Ovary (tissue), 9 donors: ENCODE results near the gene ARHGAP8. TPM values are rescaled to one million over a fixed set of nuclear protein-coding genes. Genes with fewer than 3 reads are reported as not detected.

Experiments
- DNase-seq, 5 donors: peaks; one replicate each; pipeline ENCODE4 v3.0.0-alpha.2; 2019 to 2020
- H3K27ac ChIP-seq, 2 donors: fragments of 200-600 bp; one replicate each; pipeline versions ENCODE4 v1.5.1 to v1.8.0; 2019 to 2022
- H3K27me3 ChIP-seq: fragments of 200-600 bp; one replicate; pipeline ENCODE4 v1.8.0; 2022
- H3K36me3 ChIP-seq: fragments of 200-600 bp; sonication (generic); one replicate; pipeline ENCODE4 v1.5.1; 2019
- H3K4me1 ChIP-seq: one replicate; pipeline ENCODE4 v1.8.1; 2013; ENCODE audit warnings: mild to moderate bottlenecking, moderate library complexity; ENCODE audit not compliant: insufficient read depth
- H3K4me3 ChIP-seq: fragments of 200-600 bp; sonication (generic); one replicate; pipeline ENCODE4 v1.5.1; 2017
- H3K9me3 ChIP-seq, 2 donors: fragments of 200-600 bp in 1 of 2; sonication (generic) in 1 of 2; one replicate each; pipeline versions ENCODE4 v1.5.1 to v1.8.1; 2013 to 2019; ENCODE audit warnings: mild to moderate bottlenecking in 1 of 2, moderate library complexity in 1 of 2
- CTCF ChIP-seq, 3 donors: fragments of 450-650 bp in 2 of 3; fragments of 200-600 bp in 1 of 3; IDR thresholded peaks; one replicate each; pipeline versions ENCODE4 v1.5.1 to v1.8.0; 2016 to 2022; ENCODE audit warnings: antibody characterized with exemption in 3 of 3, mild to moderate bottlenecking in 1 of 3
- EP300 ChIP-seq: sonication (generic); formaldehyde crosslinking; IDR thresholded peaks from one replicate; pipeline ENCODE4 v1.6.1; 2017; ENCODE audit warnings: antibody characterized with exemption
- POLR2A ChIP-seq: fragments of 450-650 bp; IDR thresholded peaks from one replicate; pipeline ENCODE4 v1.6.1; 2017; ENCODE audit warnings: antibody characterized with exemption, mild to moderate bottlenecking, moderate library complexity
- WGBS, 3 donors: extraction: QIAGEN DNeasy Blood & Tissue Kit in 1 of 3; methylation state at CpG; one replicate each; pipeline versions ENCODE4 v1.1.5 to v1.1.7; 2013 to 2017; 5-methylcytosine and 5-hydroxymethylcytosine counted together
- intact Hi-C, 4 donors: fragments of 100-400 bp; cut with DNase I; formaldehyde crosslinking; loops; one replicate each; pipeline versions ENCODE4 v1.11.0 to v1.15.1; 2022 to 2023
- polyA plus RNA-seq, 2 donors: library from polyadenylated mRNA; stranded (reverse); fragments of 200-250 nt in 1 of 2; fragments of 350-450 nt in 1 of 2; fragmentation: Illumina TruSeq in 1 of 2; extraction: RNeasy Lipid Tissue Mini Kit (QIAGEN cat#74804) in 1 of 2; gene quantifications; one replicate each; pipeline ENCODE4 v1.2.3, GENCODE V29; 2013 to 2014
- total RNA-seq, 7 donors: library from RNA; depleted of rRNA in 2 of 7; stranded (reverse); fragments of >200 nt in 2 of 7; fragmentation: NEBNext Ultra II Directional in 3 of 7; extraction: Animal tissue kit (Norgen Biotek cat#: 25700) in 3 of 7; gene quantifications; one replicate each; pipeline versions ENCODE4 v1.1.0 to v1.2.4, GENCODE V29; 2016 to 2023
- donor health status: DM: no; HTN: no; CAD: no; lungs with moderate emphysema.
- donor health status: DM: no; HTN: no; CAD: no.
- donor health status: Bipolar disorder and iron deficiency.
- donor health status: DM: yes; HTN: yes; CAD: no.
- donor health status: DM: no; HTN: no; CAD: no.
- donor health status: DM: yes; HTN: yes; CAD: no.

ARHGAP8 gene
- total and polyA plus RNA-seq, 9 donors: 0.45 to 23.8 (median 2.1) TPM

GRCh38 chr22:44710474-44711240 is 41.7 kb upstream of the ARHGAP8 start:
- Histone ChIP-seq H3K27ac (no peak overlapping the region), H3K9me3 (no peaks in the 10 kb centered on the region), H3K4me1 (peaks cover 1% of the 10 kb centered on the region), H3K27me3 (no peaks in the 10 kb centered on the region), H3K4me3 (no peak overlapping the region), H3K36me3 (no peaks in the 10 kb centered on the region)
- DNase-seq: no peak
- 75 to 86% (median 75%) methylated on average over 23 of the region's 23 CpGs for WGBS, 3 donors
- TF ChIP-seq EP300: no peak
- no peak for TF ChIP-seq CTCF (IDR thresholded peaks at IDR 0.05)
- intact Hi-C loops: no loop called here

- H3K36me3 ChIP-seq: no peaks in the 10 kb centered on the region
- TF ChIP-seq EP300 (no peak), CTCF (IDR thresholded peaks at IDR 0.05) (no peak), POLR2A (no peak)
- DNase-seq: no peak
- H3K27me3 ChIP-seq: no peaks in the 10 kb centered on the region
- intact Hi-C loops: no loop called here
- H3K27ac ChIP-seq: no peak overlapping the region
- 73 to 83% (median 83%) methylated on average over 4 of the region's 4 CpGs for WGBS, 3 donors
- no peaks in the 10 kb centered on the region for H3K9me3 ChIP-seq
- H3K4me3 ChIP-seq: no peak overlapping the region
- peaks cover 1% of the 10 kb centered on the region for H3K4me1 ChIP-seq
Observed at GRCh38 chr22:44711241-44711560, 41.2 kb upstream of the ARHGAP8 start.

- Histone ChIP-seq H3K27me3 (no peaks in the 10 kb centered on the region), H3K4me3 (no peak overlapping the region), H3K9me3 (no peaks in the 10 kb centered on the region), H3K27ac (no peak overlapping the region), H3K36me3 (no peaks in the 10 kb centered on the region), H3K4me1 (peaks cover 1% of the 10 kb centered on the region)
- no peak for DNase-seq
- TF ChIP-seq EP300: no peak
- TF ChIP-seq POLR2A: no peak
- no peak for TF ChIP-seq CTCF (IDR thresholded peaks at IDR 0.05)
- intact Hi-C loops: no loop called here
- 60 to 73% (median 67%) methylated on average over 21 to 23 of the region's 23 CpGs for WGBS, 3 donors
Observed at GRCh38 chr22:44711690-44712555, 40.5 kb upstream of the ARHGAP8 start.

- Histone ChIP-seq H3K4me3 (no peak overlapping the region), H3K9me3 (no peaks in the 10 kb centered on the region), H3K36me3 (no peaks in the 10 kb centered on the region), H3K27ac (no peak overlapping the region), H3K4me1 (peaks cover 1% of the 10 kb centered on the region), H3K27me3 (no peaks in the 10 kb centered on the region)
- intact Hi-C loops: no loop called here
- no peak for DNase-seq
- TF ChIP-seq CTCF (IDR thresholded peaks at IDR 0.05) (no peak), EP300 (no peak), POLR2A (no peak)
- 86 to 90% (median 87%) methylated on average over 8 of the region's 8 CpGs for WGBS, 3 donors
Observed at GRCh38 chr22:44712962-44713361, 39.4 kb upstream of the ARHGAP8 start.
